GM21390 (cell line): ENCODE results near the gene ATG2A.

ENCODE experiments used
- ATAC-seq: cut with Tn5 transposase; IDR thresholded peaks from one replicate; pipeline ENCODE4 v1.9.1; 2021; ENCODE audit not compliant: unreplicated experiment

The ATG2A gene

DNA sequence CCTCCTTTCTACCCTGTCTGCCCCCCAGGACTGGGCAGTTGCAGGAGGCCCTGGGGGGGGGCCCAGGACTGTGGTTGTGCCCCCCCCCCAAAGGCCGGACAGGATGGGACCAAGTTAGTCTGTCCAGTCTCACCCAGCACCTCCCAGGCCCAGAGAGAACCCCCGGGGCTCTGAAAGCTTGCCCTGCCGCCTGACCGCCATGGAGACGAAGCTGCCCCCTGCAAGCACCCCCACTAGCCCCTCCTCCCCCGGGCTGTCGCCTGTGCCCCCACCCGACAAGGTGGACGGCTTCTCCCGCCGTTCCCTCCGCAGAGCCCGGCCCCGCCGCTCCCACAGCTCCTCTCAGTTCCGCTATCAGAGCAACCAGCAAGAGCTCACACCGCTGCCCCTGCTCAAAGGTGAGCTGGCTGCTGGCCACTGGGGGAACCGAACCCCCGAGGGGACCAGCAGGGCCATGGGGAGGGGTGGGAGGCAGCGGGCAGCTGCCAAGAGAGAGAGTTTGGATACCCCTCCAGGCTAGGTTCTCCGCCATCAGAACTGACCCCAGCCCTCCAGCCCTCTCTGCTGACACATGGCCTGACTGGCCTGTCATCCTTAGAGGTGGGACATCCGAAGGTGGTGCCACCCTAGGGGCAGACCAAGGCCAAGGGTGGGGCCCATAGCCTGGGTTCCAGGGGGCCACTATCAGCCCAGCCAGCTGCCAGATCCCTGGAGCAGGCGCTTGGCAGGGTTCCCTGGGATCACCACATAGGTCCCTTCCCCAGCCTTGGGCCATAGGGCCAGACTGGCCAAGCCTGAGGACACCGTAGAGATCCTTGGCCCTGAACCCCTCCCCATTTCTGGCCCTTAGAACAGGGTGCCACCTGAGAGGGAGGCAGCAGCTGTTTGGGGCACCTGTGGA is 8.8 kb upstream of the ATG2A start:
- ATAC-seq, result no peak

DNA sequence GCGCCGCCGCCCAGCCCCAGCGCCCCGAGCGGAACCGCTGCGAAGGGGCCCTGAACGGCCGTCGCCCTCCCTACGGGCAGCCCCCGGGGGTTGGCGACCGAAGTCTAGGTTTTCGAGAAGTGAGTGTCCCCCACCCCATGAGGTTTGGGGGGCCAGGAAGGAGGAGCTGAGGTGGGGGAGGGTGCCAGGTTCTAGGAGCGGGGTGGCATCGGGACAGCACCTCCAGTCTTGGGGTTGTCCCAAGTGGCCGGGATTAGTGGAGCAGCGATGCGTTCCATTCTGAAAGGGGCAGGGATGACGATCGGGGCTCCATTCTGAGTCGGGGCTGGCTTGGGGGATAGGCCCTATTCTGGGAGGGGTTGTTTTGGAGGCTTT is 7.9 kb upstream of the ATG2A start:
- ATAC-seq, result peak; percentile 10

DNA sequence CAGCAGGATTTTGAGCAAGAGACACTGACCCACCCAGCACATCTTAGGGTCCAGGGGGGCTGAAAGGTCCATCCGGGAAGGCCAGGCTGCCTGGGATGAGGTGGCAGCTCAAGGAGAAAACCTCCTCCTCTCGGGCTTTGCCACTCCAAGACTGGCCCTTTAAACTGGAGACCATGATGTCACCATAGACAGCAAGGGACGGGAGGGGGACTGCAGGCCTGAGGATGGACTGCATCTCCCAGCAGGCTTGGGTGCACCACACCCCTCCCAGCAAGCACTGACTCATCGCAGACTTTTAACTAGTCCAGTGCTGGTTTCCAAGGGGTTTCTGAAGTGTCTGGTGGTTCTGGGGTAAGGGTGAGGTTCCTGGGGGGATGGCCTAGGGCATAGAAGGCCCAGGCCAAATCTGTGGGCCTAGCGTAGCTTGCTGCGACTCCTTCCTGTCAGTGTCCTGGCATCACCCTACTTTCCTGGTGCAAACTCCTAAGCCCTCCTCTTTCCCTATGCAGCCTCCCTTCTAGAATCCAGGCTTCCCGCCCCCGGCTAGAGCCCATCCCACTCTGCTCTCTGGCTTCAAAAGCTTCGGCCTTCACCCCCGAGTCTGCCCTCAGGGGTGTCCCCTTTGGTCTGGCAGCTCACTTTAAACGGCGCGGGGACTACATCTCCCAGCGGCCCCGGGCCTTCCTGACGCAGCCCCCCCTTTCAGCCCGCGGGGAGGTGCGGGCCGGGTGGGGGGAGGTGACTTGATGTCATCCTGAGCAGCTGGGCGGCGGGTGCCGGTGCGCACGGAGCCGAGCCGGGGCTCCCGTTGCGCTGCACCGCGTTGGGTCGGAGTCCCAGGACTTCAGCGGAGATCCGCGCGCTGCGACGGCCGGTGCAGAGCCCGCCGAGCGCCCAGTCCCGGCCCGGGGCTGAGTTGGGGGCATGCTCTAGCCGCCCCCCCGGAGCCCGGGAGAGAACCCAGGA is 7.2 kb upstream of the ATG2A start, which contains the start of gene PPP2R5B:
PPP2R5B (plus strand) TSS at position 746 of the 966 bp plus-strand sequence. CDS start 1,046 bp downstream, outside the sequence.
- ATAC-seq, result peak; percentile 73

DNA sequence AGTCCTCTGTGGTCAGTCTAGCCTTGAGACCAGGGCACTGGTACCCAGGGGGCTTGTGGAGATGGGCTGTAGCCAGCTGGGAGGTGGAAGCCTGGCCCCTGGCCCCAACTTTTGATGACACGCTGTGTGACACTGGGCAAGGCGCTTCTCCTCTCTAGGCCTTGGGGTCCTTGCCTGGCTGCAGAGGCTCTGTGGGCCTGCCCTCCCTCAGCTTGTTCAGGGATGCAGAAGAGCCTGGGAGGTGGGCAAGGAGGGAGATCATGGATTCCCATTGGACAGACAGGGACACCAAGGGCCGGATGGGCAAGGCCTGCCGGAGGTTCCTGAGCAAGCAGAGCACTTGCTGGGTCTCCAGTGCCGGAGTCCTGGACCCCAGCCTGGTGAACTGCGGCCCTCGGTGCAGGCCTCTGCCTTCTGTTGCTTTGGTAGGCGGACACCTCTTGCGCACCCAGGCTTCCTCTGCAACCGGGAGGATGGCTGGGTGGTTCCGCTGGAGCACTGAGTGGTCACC is 6.2 kb upstream of the ATG2A start:
- no peak for ATAC-seq

DNA sequence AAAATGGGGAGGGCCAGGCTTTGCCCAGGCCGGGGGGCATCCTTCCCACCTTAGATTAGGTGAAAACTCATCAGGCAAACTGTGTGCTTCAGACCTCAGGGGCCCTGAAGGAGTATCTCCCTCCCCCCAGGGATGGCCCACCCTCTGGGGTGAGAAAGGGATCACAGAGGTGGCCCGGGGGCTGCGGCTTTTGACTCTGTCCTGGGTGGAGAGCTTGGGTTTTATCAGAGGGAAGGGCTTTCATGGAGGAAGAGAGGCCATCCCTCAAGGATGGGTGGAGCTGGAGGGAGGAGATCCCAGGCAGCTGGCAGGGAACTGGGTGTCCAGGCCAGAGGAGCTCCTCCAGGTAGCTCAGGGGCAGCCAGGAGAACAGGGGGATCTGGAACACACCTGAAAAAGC is 4.4 kb upstream of the ATG2A start:
- no peak for ATAC-seq

DNA sequence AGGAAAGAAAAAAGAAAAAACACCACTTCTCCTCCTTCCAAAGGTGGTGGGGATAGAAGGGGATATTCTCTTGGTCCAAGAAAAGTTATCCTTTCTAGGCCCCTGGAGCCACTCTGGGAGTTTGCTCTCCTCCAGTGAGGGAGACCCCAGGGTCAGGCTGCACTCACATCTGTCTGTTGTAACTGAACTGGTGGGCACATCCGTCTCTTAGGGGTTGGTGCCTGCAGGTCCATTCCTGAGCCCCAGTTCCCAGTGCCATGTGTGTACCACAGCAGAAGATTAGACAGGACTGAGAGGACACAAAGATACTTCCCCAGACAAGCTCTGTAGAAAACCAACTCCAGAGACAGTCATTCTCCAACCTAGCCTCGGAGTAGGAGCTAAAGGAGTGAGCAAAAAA is 3.1 kb upstream of the ATG2A start:
- no peak for ATAC-seq

DNA sequence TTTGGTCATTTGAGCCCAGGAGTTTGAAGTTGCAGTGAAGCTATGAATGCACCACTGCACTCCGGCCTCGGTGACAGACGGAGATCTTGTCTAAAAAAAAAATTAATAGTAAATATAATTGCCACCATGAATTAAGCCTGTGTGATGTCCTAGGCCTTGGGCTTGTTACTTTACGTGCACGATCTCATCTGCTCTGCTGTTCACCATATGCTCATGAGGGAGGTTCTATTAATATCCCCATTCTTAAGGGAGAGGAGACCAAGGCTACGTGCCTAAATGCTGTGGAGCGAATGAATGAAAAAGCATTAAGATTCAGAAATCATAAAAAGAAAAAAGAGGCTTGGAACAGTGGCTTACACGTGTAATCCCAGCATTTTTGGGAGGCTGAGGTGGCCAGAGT is 2.6 kb upstream of the ATG2A start:
- no peak for ATAC-seq

DNA sequence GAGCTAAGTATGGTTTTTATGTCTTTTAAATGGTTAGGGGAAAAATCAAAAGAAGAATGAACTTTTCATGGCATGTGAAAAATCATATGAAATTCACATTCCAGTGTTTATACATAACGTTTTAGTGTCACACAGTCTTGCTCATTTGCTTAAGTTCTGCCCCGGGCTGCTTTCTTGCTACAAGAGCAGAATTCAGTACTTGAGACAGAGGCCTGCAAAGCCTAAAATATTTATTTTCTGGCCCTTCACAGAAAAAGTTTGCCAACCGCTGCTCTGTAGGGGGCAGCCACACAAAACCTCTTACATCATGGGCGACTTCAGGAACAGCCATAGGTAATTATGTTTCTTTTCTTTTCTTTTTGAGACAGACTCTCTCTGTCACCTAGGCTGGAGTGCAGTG is 1.0 kb upstream of the ATG2A start:
- ATAC-seq, result no peak

DNA sequence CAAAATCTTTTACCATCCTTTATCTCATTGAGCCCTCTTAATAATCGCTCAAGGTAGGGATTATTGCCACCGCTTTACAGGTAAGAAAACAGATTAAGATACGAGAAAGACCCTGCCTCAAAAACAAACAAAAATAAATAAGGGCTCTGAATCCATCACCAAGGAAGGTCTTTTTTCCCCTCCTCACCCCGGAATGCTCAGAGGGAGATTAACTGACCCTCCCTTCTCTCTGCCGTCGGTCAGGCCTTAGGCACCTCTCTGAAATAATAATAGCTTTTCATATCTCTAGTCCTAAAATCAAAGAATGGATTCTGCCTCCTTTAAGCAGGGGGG is 620 bp upstream of the ATG2A start:
- no peak for ATAC-seq

DNA sequence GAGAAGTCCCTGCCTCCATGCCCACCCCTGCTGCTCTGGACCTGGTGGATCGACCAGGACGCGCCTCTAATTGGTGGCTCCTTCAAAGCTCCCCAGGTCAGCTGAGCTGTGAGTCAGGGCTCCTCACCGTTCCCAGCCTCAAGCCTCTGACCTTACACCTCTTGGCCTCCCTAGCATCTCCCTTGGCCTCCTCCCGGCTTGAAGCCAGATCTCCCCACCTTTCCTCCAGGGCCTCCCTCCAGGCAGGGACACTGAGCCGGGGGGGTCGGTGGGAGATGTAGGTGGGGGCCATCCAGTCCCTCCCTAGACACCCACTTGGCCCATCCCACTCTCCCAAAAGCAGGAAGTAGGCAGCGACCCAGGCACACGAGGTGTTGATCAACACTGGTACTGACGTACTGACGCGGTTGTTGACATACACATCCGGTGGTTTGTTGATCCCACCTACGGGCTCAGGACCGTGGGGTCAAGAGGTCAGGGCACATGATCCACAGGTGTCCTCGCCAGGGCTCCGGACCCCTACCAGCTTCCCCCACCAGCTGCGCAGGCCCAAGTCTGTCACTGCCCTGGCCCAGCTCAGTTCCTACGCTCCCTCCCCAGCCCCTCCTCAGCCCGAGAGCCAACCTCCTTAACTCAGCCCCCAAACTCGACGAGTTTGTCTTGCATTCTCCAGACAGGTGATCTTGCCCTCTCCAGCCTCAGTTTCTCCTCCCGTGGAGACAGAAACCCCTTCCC is 802 bp downstream of the ATG2A start:
- no peak for ATAC-seq

DNA sequence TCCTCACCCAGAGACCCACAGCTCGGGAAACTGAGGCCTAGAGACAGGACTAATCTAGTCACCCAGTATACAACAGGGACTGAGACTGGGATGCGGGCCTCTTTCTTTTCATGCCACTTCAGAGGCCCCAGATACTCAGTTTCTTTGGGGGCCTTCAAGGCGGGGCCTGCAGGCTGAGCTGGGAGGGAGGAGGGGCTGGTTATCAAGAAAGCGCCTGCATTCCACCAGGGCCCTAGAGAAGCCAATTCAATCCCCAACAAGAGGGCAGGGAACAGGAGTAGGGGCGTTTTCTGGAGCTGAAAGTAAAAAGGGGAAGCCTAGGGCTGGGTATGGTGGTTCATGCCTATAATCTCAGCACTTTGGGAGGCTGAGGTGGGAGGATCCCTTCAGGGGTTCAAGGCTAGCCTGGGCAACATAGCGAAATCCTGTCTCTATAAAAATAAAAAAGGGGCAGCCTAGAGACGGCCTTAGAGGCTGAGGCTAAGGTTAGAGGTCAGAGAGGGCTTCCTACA is 1.6 kb downstream of the ATG2A start:
- ATAC-seq, result no peak

DNA sequence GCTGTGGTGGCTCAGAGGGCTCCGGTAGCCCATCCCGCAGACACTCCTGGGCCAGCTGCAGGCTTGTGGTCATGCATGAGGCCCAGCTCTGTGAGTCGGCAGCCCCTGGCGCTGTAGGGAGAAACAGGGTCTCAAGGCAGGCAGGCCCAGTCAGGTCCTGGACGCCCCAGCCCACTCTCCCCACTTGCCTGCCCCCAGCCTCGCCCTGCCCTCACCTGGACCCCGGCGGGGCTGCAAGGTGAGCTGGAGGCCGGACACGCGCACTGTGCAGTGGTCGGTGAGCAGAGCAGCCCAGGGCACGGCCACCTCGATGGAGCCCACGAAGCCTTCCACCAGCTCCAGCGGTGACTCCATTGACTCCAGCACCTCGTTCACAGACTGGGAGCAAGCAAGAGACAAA is 2.9 kb downstream of the ATG2A start:
- no peak for ATAC-seq

DNA sequence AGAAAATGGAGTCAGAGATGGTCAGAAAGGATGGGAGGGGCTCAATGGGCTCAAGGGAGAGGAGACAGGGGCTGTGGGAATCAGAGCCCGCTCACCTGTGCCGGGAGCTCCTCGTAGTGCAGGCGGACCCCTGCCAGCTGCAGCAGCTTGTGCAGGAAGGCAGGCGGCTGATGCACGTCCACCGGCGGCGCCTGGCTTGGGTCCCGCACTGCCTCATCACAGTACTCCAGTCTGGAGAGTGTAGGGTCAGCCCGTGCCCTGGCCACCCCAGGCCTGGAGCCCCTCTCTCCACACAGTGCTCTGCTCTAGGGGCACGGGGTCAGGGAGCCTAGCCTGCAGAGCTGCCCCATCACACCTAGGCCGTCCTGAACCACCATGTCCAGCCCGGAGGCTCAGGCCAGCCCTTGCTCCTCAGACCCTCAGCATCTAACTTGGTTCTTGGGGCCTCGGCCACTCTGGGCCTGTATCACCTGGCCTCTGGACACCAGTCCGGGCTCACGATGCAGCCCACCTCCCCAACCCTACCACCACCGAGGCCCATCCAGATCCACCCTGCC is 3.8 kb downstream of the ATG2A start:
- ATAC-seq, result no peak

DNA sequence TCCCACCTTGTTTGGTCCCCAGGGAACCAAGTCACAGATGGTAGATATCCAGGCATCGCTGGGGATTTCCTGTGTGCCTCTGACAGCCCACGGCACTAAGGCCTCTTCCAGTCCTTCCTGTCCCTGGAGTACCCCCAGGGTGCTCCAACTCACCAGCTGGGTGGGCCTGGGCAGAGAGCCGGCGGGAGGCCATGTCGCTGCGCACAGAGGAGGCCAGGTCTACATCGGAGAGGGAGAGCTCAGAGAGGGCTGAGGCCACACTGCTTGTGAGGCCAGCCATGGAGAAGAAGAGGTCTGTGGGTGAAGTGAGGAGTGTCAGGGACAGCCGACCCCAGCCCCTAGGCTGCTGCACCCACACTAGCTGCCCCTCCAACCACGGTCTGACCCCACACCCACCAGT is 5.3 kb downstream of the ATG2A start:
- no peak for ATAC-seq

DNA sequence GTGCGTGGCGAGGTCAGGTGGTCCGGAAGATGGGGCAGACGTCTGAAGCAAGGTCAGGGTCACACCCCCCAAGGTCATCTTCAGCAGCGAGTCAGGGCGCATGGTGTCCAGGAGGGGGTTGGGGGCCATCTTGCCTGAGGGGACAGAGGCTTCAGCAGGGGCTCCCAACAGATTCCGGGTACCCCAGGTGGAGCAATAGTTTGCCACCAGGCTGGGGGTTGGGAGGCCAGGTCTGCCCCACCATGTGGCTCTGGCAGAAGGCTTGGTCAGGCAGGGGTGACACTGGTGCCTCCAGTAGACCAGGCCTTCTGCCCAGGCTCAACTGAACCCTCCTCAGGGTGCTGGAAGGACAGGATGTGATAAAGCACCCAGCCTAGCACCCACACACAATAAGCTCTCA is 5.9 kb downstream of the ATG2A start:
- ATAC-seq, result no peak

DNA sequence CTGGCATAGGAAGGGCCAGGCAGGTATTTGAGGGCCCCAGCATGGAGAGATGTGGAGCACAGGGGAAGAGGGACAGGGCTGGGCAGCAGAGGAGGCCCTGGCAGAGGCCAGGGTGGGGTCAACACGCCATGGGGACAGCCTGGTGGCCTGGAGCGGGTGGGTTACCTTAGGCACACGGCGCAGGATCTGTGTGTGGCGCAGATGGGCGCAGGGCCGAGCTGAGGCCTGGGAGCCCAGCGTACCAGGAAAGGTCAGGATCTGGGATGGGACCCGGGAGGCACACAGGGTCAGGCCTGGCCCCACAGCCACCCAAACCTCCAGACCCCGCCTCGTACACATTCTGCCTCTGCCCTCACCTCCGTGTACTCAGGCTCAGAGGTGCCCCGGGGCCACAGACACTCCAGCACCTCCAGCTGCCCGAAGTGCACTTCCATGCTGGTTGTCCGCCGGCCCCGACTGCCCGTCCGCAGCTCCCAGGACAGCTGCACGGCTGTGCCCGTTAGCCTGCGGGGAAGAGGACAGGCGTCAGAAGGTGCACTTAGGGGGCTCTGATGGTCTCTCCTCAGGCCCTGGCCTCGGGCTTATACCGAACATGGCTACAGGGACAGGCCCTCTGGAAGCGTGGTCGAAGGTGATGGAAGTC is 6.4 kb downstream of the ATG2A start:
- ATAC-seq, result no peak

DNA sequence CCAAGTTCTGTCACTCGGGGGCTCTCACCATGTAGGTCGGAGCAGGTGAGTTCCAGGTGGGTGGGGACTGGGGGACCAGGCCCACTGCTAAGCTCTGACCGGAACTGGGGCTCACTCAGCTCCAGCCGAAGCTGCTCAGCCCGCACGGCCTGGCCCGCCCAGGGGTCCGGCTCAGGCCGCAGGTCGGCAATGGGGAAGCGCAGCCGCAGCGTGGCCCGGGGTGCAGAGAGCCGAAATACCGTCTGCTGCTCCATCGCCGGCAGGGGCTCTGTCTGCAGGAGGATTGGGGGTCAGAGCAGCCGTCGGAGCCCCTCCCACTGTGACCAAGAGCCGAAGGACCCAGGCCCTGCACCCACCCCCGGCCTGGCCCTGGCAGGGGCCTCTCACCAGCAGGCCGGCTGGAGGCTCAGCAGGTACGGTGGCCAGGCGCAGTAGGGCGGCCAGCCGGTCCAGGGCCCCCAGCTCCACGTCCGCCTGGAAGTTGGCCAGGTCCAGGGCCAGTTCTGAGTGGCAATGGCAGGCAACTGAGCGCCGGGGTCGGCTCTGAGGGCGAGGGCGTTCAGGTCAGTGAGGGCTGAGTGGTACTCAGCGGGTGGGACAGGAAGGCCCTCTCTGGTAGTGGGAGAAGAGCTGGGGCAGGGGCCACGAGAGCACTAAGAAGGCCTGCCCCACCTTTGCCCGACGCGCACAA is 7.2 kb downstream of the ATG2A start:
- no peak for ATAC-seq

DNA sequence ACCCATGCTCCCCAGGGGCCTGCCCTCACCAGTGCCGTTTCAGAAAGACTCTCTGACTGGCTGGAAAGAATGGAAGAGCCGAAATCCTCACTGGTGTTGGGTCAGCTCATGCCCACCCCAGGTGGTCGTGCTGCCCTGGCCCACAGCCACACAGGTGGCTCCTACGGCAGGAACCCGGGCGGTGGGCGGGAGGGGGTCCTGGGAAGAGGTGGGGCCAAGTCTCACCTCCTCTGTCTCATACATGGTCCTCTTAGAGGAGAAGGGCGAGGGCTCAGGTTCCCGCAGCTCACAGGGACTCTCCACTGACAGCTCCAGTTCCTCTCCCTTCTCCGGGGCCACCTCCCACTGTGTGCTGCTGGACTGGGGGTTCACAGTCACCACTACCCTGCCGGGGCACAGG is 8.2 kb downstream of the ATG2A start:
- ATAC-seq, result no peak

DNA sequence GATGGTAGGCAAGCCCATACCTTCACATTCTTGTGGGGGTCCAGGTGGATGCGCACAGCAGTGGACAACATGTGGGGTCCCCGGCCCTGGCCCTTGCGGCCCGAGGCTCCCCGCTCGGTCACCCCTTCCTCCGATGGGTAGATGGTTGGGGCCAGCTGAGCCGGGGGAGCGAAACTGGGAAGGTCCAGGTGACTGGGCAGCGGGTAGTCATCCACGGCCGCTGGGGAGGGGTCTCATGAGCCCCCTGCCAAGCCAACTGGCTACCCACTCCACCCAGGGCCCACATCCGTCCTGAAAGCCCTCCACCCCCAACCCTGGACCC is 10.7 kb downstream of the ATG2A start:
- no peak for ATAC-seq
